Measurements from ENCODE around the gene ADAM15. TPM values are rescaled to one million over a fixed set of nuclear protein-coding genes. Genes with fewer than 3 reads are reported as not detected.

ADAM15 gene
- total and polyA plus RNA-seq, 4 donors, result 10.8 to 26.8 (median 17.5) TPM

DNA sequence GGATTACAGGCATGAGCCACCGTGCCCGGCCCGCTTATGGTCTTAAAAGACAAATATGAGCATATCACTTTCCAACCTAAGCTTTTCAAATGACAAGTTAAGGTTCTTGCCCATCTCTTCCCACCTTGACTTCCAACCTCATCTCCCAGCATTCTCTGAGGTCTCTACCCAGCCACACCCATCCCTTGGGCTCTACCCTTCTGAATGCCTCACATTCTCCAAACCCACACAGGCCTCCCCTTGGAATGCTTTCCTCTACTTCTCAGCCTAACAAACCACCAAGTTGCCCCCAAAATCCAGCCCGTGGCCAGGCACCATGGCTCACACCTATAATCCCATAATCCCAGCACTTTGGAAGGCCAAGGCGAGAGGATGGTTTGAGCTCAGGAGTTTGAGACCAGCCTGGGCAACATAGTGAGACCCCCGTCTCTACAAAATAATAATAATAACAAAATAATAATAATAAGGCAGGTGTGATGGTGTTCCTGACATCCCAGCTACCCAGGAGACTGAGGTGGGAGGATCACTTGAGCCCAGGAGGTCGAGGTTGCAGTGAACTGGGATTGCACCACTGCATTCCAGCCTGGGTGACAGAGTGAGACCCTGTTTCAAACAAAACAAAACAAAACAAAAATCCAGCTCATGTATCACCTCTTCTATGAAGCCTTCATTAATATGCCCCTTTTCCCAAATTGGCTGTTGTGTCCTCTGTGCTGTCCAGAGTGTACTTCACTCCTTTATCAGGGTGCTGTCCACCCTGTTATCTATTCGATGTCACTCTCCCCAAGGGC, 28.8 kb upstream of the ADAM15 start:
- 70% methylated on average over 8 of the region's 8 CpGs for WGBS
- Histone ChIP-seq H3K36me3 (ENCODE audit: control insufficient read depth in 4 of 4, insufficient read depth in 3 of 4, low read depth in 1 of 4, low read length in 3 of 4) (no peaks in the 10 kb centered on the region), H3K27ac (ENCODE audit: low read depth in 1 of 2, low read length in 2 of 2) (no peak overlapping the region), H3K9ac (ENCODE audit: low read depth in 1 of 2, low read length in 2 of 2) (no peak overlapping the region), H3K27me3 (ENCODE audit: control insufficient read depth in 4 of 4, insufficient read depth in 4 of 4, low read length in 3 of 4) (no peaks in the 10 kb centered on the region), H3K4me3 (ENCODE audit: low read depth in 1 of 3, low read length in 3 of 3) (no peak overlapping the region), H3K9me3 (ENCODE audit: control insufficient read depth in 4 of 4, low read length in 3 of 4) (no peaks in the 10 kb centered on the region), H3K4me1 (ENCODE audit: control insufficient read depth in 4 of 4, insufficient read depth in 4 of 4, low read length in 3 of 4) (peaks cover 4 to 27% (median 15%) of the 10 kb centered on the region in 4 donors)
- DNase-seq (ENCODE audit: low spot score), result no peak
- TF ChIP-seq GABPA (IDR thresholded peaks at IDR 0.05 in 1 of 2, conservative IDR thresholded peaks at IDR 0.05 in 1 of 2), result no peak
- TF ChIP-seq, protein P1, sequence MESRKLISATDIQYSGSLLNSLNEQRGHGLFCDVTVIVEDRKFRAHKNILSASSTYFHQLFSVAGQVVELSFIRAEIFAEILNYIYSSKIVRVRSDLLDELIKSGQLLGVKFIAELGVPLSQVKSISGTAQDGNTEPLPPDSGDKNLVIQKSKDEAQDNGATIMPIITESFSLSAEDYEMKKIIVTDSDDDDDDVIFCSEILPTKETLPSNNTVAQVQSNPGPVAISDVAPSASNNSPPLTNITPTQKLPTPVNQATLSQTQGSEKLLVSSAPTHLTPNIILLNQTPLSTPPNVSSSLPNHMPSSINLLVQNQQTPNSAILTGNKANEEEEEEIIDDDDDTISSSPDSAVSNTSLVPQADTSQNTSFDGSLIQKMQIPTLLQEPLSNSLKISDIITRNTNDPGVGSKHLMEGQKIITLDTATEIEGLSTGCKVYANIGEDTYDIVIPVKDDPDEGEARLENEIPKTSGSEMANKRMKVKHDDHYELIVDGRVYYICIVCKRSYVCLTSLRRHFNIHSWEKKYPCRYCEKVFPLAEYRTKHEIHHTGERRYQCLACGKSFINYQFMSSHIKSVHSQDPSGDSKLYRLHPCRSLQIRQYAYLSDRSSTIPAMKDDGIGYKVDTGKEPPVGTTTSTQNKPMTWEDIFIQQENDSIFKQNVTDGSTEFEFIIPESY (IDR thresholded peaks at IDR 0.05), result no peak
- no peak for TF ChIP-seq RXRA (IDR thresholded peaks at IDR 0.05)
- TF ChIP-seq HNF4G (IDR thresholded peaks at IDR 0.05), result no peak
- TF ChIP-seq SP1 (IDR thresholded peaks at IDR 0.05), result no peak
- TF ChIP-seq, protein P2, sequence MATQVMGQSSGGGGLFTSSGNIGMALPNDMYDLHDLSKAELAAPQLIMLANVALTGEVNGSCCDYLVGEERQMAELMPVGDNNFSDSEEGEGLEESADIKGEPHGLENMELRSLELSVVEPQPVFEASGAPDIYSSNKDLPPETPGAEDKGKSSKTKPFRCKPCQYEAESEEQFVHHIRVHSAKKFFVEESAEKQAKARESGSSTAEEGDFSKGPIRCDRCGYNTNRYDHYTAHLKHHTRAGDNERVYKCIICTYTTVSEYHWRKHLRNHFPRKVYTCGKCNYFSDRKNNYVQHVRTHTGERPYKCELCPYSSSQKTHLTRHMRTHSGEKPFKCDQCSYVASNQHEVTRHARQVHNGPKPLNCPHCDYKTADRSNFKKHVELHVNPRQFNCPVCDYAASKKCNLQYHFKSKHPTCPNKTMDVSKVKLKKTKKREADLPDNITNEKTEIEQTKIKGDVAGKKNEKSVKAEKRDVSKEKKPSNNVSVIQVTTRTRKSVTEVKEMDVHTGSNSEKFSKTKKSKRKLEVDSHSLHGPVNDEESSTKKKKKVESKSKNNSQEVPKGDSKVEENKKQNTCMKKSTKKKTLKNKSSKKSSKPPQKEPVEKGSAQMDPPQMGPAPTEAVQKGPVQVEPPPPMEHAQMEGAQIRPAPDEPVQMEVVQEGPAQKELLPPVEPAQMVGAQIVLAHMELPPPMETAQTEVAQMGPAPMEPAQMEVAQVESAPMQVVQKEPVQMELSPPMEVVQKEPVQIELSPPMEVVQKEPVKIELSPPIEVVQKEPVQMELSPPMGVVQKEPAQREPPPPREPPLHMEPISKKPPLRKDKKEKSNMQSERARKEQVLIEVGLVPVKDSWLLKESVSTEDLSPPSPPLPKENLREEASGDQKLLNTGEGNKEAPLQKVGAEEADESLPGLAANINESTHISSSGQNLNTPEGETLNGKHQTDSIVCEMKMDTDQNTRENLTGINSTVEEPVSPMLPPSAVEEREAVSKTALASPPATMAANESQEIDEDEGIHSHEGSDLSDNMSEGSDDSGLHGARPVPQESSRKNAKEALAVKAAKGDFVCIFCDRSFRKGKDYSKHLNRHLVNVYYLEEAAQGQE (IDR thresholded peaks at IDR 0.05), result no peak

DNA sequence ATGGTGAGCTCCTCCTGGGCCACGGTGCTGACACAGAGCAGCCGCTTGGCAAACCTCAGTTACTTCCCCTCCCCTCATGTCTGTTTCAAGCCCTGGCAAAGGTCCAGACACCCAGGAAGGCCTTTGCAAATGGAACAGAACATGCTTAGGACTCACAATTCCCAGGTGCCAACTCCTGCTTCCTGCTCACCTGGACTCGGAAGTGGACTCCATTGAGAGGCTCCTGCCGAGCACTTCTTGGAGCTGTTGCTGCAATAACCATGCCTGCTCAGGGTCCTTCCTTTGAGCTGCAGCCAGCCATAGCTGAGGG, 28.2 kb upstream of the ADAM15 start:
- Histone ChIP-seq H3K9me3 (ENCODE audit: control insufficient read depth in 4 of 4, low read length in 3 of 4) (no peaks in the 10 kb centered on the region), H3K4me3 (ENCODE audit: low read depth in 1 of 3, low read length in 3 of 3) (no peak overlapping the region), H3K36me3 (ENCODE audit: control insufficient read depth in 4 of 4, insufficient read depth in 3 of 4, low read depth in 1 of 4, low read length in 3 of 4) (no peaks in the 10 kb centered on the region), H3K27me3 (ENCODE audit: control insufficient read depth in 4 of 4, insufficient read depth in 4 of 4, low read length in 3 of 4) (no peaks in the 10 kb centered on the region), H3K4me1 (ENCODE audit: control insufficient read depth in 4 of 4, insufficient read depth in 4 of 4, low read length in 3 of 4) (peaks cover under 1 to 21% (median 12%) of the 10 kb centered on the region in 4 donors), H3K27ac (ENCODE audit: low read depth in 1 of 2, low read length in 2 of 2) (no peak overlapping the region), H3K9ac (ENCODE audit: low read depth in 1 of 2, low read length in 2 of 2) (no peak overlapping the region)
- DNase-seq (ENCODE audit: low spot score), result no peak
- WGBS, result 31% methylated on average over 4 of the region's 4 CpGs
- no peak for TF ChIP-seq RAD21 (IDR thresholded peaks at IDR 0.05)
- TF ChIP-seq, protein P3, sequence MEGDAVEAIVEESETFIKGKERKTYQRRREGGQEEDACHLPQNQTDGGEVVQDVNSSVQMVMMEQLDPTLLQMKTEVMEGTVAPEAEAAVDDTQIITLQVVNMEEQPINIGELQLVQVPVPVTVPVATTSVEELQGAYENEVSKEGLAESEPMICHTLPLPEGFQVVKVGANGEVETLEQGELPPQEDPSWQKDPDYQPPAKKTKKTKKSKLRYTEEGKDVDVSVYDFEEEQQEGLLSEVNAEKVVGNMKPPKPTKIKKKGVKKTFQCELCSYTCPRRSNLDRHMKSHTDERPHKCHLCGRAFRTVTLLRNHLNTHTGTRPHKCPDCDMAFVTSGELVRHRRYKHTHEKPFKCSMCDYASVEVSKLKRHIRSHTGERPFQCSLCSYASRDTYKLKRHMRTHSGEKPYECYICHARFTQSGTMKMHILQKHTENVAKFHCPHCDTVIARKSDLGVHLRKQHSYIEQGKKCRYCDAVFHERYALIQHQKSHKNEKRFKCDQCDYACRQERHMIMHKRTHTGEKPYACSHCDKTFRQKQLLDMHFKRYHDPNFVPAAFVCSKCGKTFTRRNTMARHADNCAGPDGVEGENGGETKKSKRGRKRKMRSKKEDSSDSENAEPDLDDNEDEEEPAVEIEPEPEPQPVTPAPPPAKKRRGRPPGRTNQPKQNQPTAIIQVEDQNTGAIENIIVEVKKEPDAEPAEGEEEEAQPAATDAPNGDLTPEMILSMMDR (IDR thresholded peaks at IDR 0.05; ENCODE audit: low read depth, low read length, missing input control), result no peak
- TF ChIP-seq NR2F2 (IDR thresholded peaks at IDR 0.05), result no peak
- no peak for TF ChIP-seq YY1 (IDR thresholded peaks at IDR 0.05)
- no peak for TF ChIP-seq SP1 (IDR thresholded peaks at IDR 0.05)
- no peak for TF ChIP-seq FOXA1 (IDR thresholded peaks at IDR 0.05)
- TF ChIP-seq HNF4A (conservative IDR thresholded peaks at IDR 0.05), result no peak
- no peak for TF ChIP-seq EGR1 (IDR thresholded peaks at IDR 0.05; ENCODE audit: low read depth in 2 of 2)
- TF ChIP-seq, protein P1 (IDR thresholded peaks at IDR 0.05), result no peak
- TF ChIP-seq HNF4G (IDR thresholded peaks at IDR 0.05), result no peak
